ENCODE results near the gene CACNA2D4.

DNA sequence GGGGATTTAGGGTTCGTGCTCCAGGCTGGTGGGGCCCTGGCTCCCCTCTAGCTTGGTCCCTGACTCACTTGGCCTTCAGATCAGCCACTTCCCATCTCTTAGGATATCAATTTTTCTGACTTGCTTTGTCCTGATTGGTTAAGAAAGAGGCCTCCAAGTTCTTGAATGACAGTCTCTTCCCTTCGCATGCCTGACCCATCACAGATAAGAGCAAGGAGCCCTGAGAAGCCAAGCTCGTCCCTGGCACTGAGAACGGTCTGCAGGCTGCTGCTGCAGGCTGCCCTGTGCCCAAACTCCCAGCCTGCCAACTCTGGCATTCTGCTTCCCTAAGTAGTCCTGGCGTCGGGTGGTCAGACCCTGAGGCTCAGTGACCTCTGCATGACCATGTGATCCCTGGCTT is 98.9 kb downstream of the CACNA2D4 start:
- TF ChIP-seq, protein P1, sequence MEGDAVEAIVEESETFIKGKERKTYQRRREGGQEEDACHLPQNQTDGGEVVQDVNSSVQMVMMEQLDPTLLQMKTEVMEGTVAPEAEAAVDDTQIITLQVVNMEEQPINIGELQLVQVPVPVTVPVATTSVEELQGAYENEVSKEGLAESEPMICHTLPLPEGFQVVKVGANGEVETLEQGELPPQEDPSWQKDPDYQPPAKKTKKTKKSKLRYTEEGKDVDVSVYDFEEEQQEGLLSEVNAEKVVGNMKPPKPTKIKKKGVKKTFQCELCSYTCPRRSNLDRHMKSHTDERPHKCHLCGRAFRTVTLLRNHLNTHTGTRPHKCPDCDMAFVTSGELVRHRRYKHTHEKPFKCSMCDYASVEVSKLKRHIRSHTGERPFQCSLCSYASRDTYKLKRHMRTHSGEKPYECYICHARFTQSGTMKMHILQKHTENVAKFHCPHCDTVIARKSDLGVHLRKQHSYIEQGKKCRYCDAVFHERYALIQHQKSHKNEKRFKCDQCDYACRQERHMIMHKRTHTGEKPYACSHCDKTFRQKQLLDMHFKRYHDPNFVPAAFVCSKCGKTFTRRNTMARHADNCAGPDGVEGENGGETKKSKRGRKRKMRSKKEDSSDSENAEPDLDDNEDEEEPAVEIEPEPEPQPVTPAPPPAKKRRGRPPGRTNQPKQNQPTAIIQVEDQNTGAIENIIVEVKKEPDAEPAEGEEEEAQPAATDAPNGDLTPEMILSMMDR (conservative IDR thresholded peaks at IDR 0.05) = no peak
- TF ChIP-seq ZFX (IDR thresholded peaks at IDR 0.05) = no peak
